Neuronal stem cell (in vitro differentiated cells): ENCODE measurements around the gene TBATA.

Experiments used
- DNase-seq: peaks from one replicate; pipeline ENCODE4 v3.0.0-alpha.2; 2013; ENCODE audit warnings: low spot score
- H2AFZ ChIP-seq: one replicate; pipeline ENCODE4 v1.6.1; 2013; ENCODE audit warnings: mild to moderate bottlenecking, low read length, inconsistent platforms
- H2AK5ac ChIP-seq: 2 replicates; pipeline ENCODE4 v1.6.1; 2013; ENCODE audit warnings: low read depth, mild to moderate bottlenecking, inconsistent platforms, low read length, moderate library complexity, mixed read lengths
- H2BK120ac ChIP-seq: 2 replicates; pipeline ENCODE4 v1.6.1; 2013; ENCODE audit warnings: low read depth, mild to moderate bottlenecking, inconsistent platforms, low read length, moderate library complexity, mixed read lengths
- H2BK12ac ChIP-seq: one replicate; pipeline ENCODE4 v1.6.1; 2013; ENCODE audit warnings: low read length, inconsistent platforms
- H2BK15ac ChIP-seq: 2 replicates; pipeline ENCODE4 v1.6.1; 2013; ENCODE audit warnings: mild to moderate bottlenecking, low read length, inconsistent platforms, mixed read lengths
- H2BK5ac ChIP-seq: one replicate; pipeline ENCODE4 v1.6.1; 2013; ENCODE audit warnings: inconsistent platforms, mild to moderate bottlenecking, low read length, moderate library complexity
- H3K14ac ChIP-seq: one replicate; pipeline ENCODE4 v1.6.1; 2013; ENCODE audit warnings: low read length, inconsistent platforms
- H3K18ac ChIP-seq: 2 replicates; pipeline ENCODE4 v1.6.1; 2013; ENCODE audit warnings: low read length, inconsistent platforms
- H3K23ac ChIP-seq: 2 replicates; pipeline ENCODE4 v1.6.1; 2013; ENCODE audit warnings: low read depth, mild to moderate bottlenecking, mixed read lengths, low read length, inconsistent platforms; ENCODE audit not compliant: poor library complexity
- H3K27ac ChIP-seq: replicated peaks from 3 replicates; pipeline ENCODE4 v1.5.1; 2013; ENCODE audit warnings: low read length, inconsistent platforms
- H3K27me3 ChIP-seq, 3 experiments: 2 replicates each; pipeline ENCODE4 v1.6.1; 2013; ENCODE audit warnings: low read length in 3 of 3, mild to moderate bottlenecking in 2 of 3, inconsistent platforms in 1 of 3, low read depth in 1 of 3, mixed read lengths in 1 of 3, moderate library complexity in 1 of 3; ENCODE audit not compliant: control insufficient read depth in 3 of 3, insufficient read depth in 3 of 3
- H3K36me3 ChIP-seq, 2 donors: replicated peaks in 1 of 2; 2 replicates each; pipeline ENCODE4 v1.6.1; 2013; ENCODE audit warnings: low read length in 2 of 2; ENCODE audit not compliant: control insufficient read depth in 2 of 2, insufficient read depth in 2 of 2
- H3K4ac ChIP-seq: 2 replicates; pipeline ENCODE4 v1.6.1; 2013; ENCODE audit warnings: inconsistent platforms, mild to moderate bottlenecking, low read length, moderate library complexity
- H3K4me1 ChIP-seq, 2 donors: 1 replicate in 1 of 2; 2 replicates in 1 of 2; pipeline ENCODE4 v1.6.1; 2013; ENCODE audit warnings: low read length in 2 of 2, low read depth in 1 of 2; ENCODE audit not compliant: control insufficient read depth in 2 of 2, insufficient read depth in 1 of 2
- H3K4me2 ChIP-seq: one replicate; pipeline ENCODE4 v1.6.1; 2013; ENCODE audit warnings: mild to moderate bottlenecking, low read length, inconsistent platforms; ENCODE audit not compliant: insufficient read depth, poor library complexity, severe bottlenecking
- H3K4me3 ChIP-seq, 2 donors: 2 replicates each; pipeline ENCODE4 v1.5.1; 2013; ENCODE audit warnings: low read length in 2 of 2, mild to moderate bottlenecking in 2 of 2, inconsistent platforms in 1 of 2, moderate library complexity in 1 of 2
- H3K79me1 ChIP-seq: one replicate; pipeline ENCODE4 v1.6.1; 2013; ENCODE audit warnings: low read depth, mild to moderate bottlenecking, inconsistent platforms, low read length, moderate library complexity
- H3K9ac ChIP-seq: one replicate; pipeline ENCODE4 v1.6.1; 2013; ENCODE audit warnings: mild to moderate bottlenecking, low read depth, low read length, inconsistent platforms; ENCODE audit not compliant: poor library complexity
- H3K9me3 ChIP-seq, 2 donors: replicated peaks in 1 of 2; 2 replicates each; pipeline versions ENCODE3 to v1.6.1; 2013; ENCODE audit warnings: low read length in 2 of 2, mild to moderate bottlenecking in 2 of 2, inconsistent platforms in 1 of 2, low read depth in 1 of 2, mixed read lengths in 1 of 2, moderate library complexity in 1 of 2; ENCODE audit not compliant: control insufficient read depth in 2 of 2, insufficient read depth in 1 of 2
- H4K8ac ChIP-seq: one replicate; pipeline ENCODE4 v1.6.1; 2013; ENCODE audit warnings: low read depth, mild to moderate bottlenecking, inconsistent platforms, low read length, moderate library complexity
- H4K91ac ChIP-seq: one replicate; pipeline ENCODE4 v1.6.1; 2013; ENCODE audit warnings: low read length, low read depth, mild to moderate bottlenecking, inconsistent platforms; ENCODE audit not compliant: poor library complexity
- WGBS, 2 donors: extraction: QIAGEN DNeasy Blood & Tissue Kit; methylation state at CpG; one replicate each; pipeline ENCODE4 v1.1.7; 2013; ENCODE audit warnings: missing lambda C conversion rate in 2 of 2, mixed read lengths in 1 of 2; ENCODE audit not compliant: insufficient read length in 2 of 2, insufficient replicate concordance in 1 of 2; ENCODE audit errors: extremely low coverage in 2 of 2; 5-methylcytosine and 5-hydroxymethylcytosine counted together

Gene TBATA

DNA sequence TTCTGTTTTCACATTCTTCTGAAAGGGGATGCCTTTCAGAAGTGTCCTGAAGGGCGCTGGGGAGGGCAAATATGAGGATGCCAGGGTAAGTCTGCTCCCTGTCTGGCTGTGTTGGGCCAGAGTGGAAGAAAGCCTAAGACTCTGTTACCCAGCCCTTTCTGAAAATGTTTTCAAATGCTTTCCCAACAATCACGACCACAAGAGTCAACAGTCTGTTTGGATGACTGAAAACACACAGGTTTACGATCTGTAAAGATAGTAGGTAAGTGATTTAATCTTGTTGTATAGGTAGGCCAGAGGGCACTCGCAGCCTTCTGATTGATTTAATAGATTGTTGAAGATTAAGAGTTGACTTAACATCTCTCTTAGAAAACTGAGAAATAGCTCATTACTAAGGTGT, 43.7 kb upstream of the TBATA start:
- H3K4me1 ChIP-seq, result no peaks in the 10 kb centered on the region
- DNase-seq, result no peak
- H3K4ac ChIP-seq, result no peak overlapping the region
- no peak overlapping the region for H3K4me2 ChIP-seq
- H2BK120ac ChIP-seq, result no peak overlapping the region
- H2BK15ac ChIP-seq, result no peak overlapping the region
- no peak overlapping the region for H3K27ac ChIP-seq
- H4K8ac ChIP-seq, result no peak overlapping the region
- H3K27me3 ChIP-seq, result no peaks in the 10 kb centered on the region
- H3K14ac ChIP-seq, result no peak overlapping the region
- no peak overlapping the region for H2BK12ac ChIP-seq
- H3K23ac ChIP-seq, result no peak overlapping the region
- no peak overlapping the region for H2BK5ac ChIP-seq
- no peak overlapping the region for H3K9ac ChIP-seq
- H2AFZ ChIP-seq, result no peak overlapping the region
- H4K91ac ChIP-seq, result no peak overlapping the region
- peaks cover 2 to 62% of the 10 kb centered on the region in 2 donors for H3K36me3 ChIP-seq
- H3K9me3 ChIP-seq, result no peaks in the 10 kb centered on the region
- no peaks in the 10 kb centered on the region for H3K79me1 ChIP-seq
- H3K18ac ChIP-seq, result no peak overlapping the region
- H2AK5ac ChIP-seq, result no peak overlapping the region
- no CpG with 5 or more reads among the region's 4 CpGs for WGBS, 2 donors
- H3K4me3 ChIP-seq, result no peak overlapping the region

DNA sequence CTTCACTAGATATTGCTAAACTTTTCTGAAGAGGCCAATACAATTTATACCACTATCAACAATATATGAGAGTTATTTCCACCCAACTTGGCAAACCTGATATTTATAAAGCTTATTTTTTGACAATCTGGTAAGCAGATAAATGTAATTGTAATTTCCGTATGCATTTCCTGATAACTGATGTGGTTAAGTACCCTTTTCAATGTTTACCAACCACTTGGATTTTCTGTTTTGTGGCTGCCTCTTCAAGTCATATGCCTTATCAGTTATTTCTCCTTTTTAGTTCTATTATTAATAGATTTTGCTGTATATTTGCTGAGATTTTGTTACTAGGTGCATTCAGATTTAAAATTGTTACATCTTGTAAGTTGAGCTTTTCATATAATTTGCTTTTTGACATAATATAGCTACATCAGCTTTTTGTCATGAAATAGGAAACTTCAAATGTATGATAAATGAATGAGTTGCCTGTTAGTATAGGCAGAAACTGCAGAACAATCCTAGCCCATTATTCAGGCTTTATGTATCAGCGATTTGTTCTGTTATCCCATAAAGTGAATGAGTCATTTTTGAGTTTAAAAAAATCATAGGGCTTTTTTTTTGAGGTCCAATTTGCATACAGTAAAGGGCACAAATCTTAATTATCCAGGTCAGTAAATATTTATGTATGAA, 42.0 kb upstream of the TBATA start:
- no peak overlapping the region for H4K91ac ChIP-seq
- no peak overlapping the region for H2AK5ac ChIP-seq
- H2BK12ac ChIP-seq, result no peak overlapping the region
- peaks cover 2 to 64% of the 10 kb centered on the region in 2 donors for H3K36me3 ChIP-seq
- no peak overlapping the region for H3K4me3 ChIP-seq
- H3K27ac ChIP-seq, result no peak overlapping the region
- WGBS, 2 donors, result no CpG with 5 or more reads among the region's 2 CpGs
- H3K23ac ChIP-seq, result no peak overlapping the region
- no peaks in the 10 kb centered on the region for H3K4me1 ChIP-seq
- no peak overlapping the region for H3K18ac ChIP-seq
- no peak overlapping the region for H2BK15ac ChIP-seq
- H3K4me2 ChIP-seq, result no peak overlapping the region
- H3K9ac ChIP-seq, result no peak overlapping the region
- H4K8ac ChIP-seq, result no peak overlapping the region
- no peak overlapping the region for H3K4ac ChIP-seq
- no peaks in the 10 kb centered on the region for H3K79me1 ChIP-seq
- no peaks in the 10 kb centered on the region for H3K27me3 ChIP-seq
- no peak for DNase-seq
- H3K14ac ChIP-seq, result no peak overlapping the region
- H2BK5ac ChIP-seq, result no peak overlapping the region
- no peak overlapping the region for H2AFZ ChIP-seq
- no peak overlapping the region for H2BK120ac ChIP-seq
- no peaks in the 10 kb centered on the region for H3K9me3 ChIP-seq

GRCh38 chr10:70822076-70822820, 37.1 kb upstream of the TBATA start:
- Histone ChIP-seq H3K9ac (no peak overlapping the region), H3K4ac (no peak overlapping the region), H3K14ac (no peak overlapping the region), H2BK15ac (no peak overlapping the region), H2BK120ac (no peak overlapping the region), H3K18ac (no peak overlapping the region), H3K4me1 (no peaks in the 10 kb centered on the region), H3K4me3 (no peak overlapping the region), H3K27me3 (no peaks in the 10 kb centered on the region), H3K4me2 (no peak overlapping the region), H4K91ac (no peak overlapping the region), H2AK5ac (no peak overlapping the region), H3K23ac (no peak overlapping the region), H2AFZ (no peak overlapping the region), H2BK5ac (no peak overlapping the region), H4K8ac (no peak overlapping the region), H3K36me3 (peaks cover 12 to 80% of the 10 kb centered on the region in 2 donors), H2BK12ac (no peak overlapping the region), H3K27ac (no peak overlapping the region), H3K79me1 (no peaks in the 10 kb centered on the region), H3K9me3 (no peaks in the 10 kb centered on the region)
- no peak for DNase-seq
- no CpG with 5 or more reads among the region's 2 CpGs for WGBS, 2 donors

DNA sequence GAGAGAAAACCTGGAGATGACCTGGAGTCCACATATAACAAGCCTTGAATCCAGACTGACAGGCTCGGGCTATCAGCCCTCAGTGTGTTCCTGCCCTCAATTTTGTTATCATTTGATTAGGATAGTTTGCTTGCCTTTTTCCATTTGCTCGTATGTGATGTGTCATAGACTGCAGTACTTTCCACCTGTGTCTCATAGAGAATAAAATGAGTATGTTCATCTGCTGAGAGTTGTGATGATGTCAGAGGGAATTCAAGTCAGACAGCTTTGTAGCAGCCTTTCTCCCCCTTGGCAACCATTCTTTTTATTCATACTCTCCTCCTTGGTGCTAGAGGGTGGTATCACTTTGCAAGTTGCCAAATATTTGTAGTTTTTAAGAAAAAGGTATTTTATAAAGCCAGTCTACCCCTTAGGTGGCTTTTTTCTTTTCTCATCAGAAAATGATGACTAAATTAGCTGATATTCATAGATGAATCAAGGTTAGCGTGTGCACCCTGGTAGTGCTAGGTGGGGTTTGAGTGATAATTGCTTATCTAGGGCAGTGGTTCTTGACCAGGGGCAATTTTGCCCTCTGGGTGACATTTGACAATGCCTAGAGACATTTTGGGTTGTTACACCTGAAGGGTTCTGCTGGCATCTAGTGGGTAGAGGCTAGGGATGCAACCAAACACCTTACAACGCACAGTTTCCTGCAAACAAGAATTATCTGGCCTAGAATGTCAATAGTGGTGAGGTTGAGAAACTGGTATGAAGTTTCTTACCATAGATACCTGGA, 36.0 kb upstream of the TBATA start:
- Histone ChIP-seq H3K4me2 (no peak overlapping the region), H3K14ac (no peak overlapping the region), H4K91ac (no peak overlapping the region), H3K4me3 (no peak overlapping the region), H3K79me1 (no peaks in the 10 kb centered on the region), H2BK12ac (no peak overlapping the region), H2BK15ac (no peak overlapping the region), H3K9ac (no peak overlapping the region), H3K18ac (no peak overlapping the region), H3K27me3 (no peaks in the 10 kb centered on the region), H3K4me1 (no peaks in the 10 kb centered on the region), H2BK120ac (no peak overlapping the region), H2BK5ac (no peak overlapping the region), H3K4ac (no peak overlapping the region), H3K27ac (no peak overlapping the region), H3K23ac (no peak overlapping the region), H3K9me3 (no peaks in the 10 kb centered on the region), H2AK5ac (no peak overlapping the region), H3K36me3 (peaks cover 12 to 72% of the 10 kb centered on the region in 2 donors), H2AFZ (no peak overlapping the region), H4K8ac (no peak overlapping the region)
- no peak for DNase-seq
- WGBS, 2 donors, result no CpG with 5 or more reads among the region's 4 CpGs
